HG02763 (cell line): ENCODE results near the gene ASL.
A peak's percentile ranks its signal among the peaks of the same experiment; 100 is the strongest.
"Not testable (repeated sequence)": the region's sequence is repeated elsewhere in the genome, so short reads cannot be mapped to it uniquely, and the experiment has no call there.

ENCODE experiments used
- ATAC-seq: cut with Tn5 transposase; IDR thresholded peaks from one replicate; pipeline ENCODE4 v1.9.1; 2021; ENCODE audit warnings: mild to moderate bottlenecking, moderate library complexity; ENCODE audit not compliant: unreplicated experiment

The ASL gene

DNA sequence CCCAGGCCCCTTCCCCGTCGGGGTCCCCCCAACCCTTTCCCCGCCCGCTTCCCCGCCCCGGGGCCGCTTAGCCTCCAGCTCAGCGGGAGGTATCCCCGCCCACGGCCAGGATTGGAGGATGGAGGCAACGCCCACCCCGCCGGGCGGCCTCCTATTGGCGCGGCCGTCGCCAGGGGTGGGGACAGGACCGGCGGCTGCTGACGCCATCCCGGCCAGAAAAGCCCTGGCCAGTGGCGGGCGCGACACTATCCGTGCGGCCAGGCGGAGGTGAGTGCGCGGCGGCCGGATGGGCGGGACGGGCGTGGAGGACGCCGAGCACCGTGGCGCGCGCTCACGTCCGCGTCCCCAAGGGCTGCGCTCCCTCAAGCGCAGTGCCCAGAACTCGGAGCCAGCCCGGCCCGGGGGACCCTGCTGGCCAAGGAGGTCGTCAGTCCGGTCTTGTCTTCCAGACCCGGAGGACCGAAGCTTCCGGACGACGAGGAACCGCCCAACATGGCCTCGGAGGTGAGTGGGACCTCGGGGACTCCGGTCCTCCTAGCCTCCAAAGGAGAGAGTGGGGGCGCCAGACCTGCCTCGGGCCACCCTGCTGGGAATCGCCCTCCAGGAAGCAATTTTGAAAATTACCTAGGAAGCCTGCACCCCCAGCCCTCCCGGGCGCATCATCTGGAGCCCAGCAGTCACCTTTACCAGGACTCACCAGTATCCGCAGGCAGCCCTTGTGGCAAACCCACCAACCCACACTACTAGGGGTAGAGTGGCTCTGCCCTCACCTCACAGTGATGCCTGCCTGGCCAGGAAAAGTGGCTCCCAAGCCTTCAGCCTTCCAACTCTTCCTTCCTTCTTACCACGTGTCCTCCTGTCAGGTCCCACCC, at the start of gene ASL:
TSS of gene ASL (plus strand) at position 230 of the 872 bp plus-strand sequence. CDS start at position 493, 263 bp downstream.
- ATAC-seq: peak; percentile 99

DNA sequence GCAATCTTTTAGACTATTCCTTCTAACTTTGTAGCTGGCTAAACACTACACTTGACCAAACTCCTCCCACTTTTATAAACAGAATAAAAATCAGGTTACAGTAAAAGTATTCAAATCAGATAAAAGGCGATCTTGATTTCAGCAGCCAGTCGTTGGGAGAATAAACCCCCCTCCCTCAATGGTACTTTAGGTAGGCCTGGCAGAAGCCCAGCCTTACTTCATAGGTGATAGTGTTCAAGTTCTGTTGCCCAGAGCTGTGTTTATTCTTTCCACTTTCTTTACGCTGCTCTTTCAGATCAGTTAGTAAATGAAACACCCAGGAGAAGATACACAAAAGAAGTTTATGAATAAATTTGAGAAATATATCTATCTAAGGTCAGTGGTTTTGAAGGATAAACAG, 47.3 kb upstream of the ASL start:
- not testable (repeated sequence) for ATAC-seq

DNA sequence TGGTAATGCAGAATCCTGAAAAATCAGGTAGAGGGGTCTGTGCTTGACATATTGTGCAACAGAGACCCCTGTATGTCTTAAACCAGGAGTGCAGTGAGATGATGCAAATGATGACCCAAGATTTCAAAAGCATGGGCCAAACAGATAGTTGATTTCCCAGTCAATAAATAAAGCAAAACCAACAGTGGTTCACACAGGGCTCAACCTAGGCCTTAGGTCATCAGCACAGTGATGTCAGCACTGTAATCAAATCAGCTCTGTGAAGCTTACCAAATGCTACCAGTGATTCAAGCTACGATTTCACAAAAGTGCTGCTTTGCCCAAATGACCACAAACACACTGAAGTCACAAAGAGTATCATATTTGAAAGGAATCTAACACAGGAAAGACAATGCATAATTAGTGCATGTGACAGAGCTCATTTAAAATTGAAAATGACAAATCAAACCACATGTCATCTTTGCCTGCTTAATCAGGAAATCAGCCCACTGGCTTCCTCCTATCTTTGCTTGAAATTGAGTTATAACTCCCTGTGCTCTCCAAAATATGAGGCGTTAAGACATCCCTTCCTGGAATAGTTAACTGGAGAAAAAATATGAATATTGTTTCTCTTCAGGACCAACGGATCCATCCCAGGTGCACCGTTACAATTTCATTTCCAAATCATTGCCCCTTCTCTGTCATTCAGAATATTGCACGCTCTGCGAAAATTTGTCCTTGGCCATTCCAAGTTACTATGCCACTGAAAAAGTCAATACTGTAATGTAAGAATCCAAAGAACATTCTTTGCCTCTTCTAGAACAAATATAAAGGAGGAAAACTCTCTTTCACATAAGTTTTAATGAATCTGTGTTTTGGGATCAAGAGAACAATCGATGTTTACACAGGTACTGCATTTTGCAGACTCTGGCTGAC, 41.9 kb upstream of the ASL start:
- no peak for ATAC-seq

DNA sequence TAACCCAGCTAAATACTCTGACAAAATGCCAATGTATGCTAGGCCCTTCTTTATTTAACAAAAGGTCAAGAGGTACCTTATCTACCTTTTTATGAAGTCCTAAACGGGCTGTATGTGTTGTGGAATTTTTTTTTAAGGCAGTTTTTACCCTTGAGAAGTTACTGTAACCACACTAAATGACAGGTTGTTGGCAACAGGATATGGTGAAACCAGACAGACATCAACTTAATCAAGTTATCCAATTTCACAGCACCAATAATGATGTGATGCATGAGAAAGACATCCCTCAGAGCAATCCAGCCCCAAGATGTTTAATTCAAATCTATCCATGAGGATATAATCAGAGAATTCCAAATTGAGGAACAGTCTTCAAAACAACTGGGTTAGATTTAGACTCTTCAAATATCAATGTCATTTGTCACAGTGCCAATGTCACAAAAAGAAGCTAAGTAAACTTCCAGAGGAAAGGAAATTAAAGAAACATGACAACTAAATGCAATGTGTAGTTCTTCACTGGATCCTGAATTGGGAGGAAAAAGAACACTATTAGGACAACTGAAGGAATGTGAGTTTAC, 41.1 kb upstream of the ASL start:
- ATAC-seq: not testable (repeated sequence)

DNA sequence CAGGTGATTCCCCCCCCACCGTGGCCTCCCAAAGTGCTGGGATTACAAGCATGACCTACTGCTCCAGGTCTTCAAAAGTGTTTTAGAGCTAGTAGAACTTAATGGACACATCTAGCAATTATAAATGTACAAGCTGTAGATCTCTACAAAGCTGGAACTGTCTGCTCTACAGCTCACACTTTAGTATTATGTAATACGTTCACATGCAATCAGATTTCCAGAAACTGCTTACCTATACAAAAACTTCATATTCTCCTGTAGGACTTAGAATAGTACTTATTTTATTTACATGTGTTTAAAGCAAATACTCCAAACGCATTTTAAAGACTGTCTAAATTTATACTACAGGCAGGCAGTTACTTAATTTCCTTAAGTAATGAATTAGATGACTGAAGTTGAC, 39.2 kb upstream of the ASL start:
- ATAC-seq: no peak

DNA sequence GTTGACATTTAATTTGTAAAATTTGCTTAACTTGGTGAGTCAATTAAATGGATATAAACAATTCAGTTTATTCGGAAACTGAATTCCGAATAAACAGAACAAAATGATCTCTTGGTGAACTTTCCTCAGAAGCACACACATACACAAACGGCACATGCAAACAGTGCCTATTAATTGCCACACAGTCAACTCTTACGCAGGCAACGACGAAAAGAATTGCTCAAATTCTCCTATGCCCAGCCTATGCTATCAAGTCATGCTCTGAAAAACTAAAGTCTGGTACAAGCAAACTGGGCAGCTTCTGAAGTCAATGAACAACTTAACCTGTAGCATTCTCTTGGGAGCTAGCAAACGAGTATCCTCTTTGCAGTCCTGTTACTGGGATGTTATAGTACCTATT, 38.8 kb upstream of the ASL start:
- ATAC-seq: no peak

DNA sequence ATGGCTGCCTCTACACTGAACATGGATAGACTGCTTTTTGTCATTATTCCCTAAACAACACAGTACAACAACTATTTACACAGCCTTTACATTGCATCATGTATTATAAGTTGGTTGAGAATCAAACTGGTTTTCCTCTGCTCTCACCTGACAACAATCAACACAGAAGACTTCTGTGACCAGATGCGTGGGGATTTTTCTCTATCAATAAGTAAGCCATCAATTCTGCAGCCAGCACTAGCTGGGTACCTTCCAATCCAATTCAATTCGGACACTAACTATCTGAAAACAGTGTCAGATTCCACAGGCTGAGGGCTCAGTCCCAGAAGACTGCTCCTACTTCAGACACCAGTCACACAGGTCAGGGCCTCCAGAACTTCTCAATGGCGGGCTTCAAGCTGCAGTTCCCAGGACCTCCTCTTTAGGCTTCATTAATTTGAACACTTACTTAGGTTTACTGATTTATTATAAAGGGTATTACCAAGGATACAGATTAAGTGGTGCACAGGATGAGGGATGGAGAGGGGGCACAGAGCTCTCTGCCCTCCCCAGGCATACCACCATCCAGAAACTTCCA, 36.4 kb upstream of the ASL start:
- ATAC-seq: no peak

DNA sequence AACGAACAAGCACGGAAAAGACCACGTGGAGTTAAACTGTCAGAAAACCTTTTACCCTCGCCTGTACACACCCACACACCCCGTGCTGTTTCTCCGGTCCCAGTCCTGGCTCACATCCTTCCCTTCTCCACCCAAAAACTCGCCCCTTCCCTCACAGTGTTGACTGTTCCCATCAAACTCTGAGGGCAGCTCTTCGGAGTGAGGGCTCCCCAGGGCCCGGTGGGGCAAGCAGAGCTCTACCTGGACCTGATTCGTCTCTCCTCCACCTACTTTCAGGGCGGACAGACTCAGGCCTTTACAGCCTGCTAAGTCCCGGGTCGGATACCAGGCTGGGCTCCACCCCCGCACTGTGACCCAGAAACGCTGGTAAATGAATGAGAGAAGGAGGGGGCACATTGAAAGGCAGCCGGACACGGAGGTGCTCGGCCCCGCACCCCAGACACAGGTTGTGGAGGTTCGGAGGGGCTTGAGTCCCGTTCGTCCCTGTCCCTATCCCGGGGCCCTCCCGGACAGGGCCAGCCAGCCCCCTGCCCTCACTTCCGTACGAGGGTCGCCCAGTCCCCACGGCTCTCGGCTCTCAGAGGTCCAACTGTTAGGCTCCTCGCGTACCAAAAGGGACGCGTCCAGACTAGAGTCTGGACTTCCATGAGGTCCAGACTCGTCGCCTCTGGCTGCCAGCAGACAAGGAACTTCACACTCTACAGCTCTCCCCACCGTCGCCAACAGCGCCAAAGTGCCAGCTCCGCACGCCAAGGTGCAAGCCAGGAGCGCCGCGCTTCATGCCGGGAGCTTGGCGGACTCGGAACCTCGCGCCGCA, 31.7 kb upstream of the ASL start:
- ATAC-seq: no peak

DNA sequence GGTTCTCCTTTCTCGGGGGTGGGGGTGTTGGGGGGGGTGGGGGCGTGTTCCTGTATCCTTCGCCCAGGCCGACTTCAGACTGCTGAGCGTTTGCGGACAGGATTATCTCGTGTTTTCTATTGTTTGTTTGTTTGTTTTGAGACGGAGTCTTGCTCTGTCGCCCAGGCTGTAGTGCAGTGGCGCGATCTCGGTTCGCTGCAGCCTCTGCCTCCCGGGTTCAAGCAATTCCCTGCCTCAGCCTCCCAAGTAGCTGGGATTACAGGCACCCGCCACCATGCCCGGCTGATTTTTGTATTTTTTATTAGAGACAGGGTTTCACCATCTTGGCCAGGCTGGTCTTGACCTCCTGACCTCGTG, 31.1 kb upstream of the ASL start:
- not testable (repeated sequence) for ATAC-seq

DNA sequence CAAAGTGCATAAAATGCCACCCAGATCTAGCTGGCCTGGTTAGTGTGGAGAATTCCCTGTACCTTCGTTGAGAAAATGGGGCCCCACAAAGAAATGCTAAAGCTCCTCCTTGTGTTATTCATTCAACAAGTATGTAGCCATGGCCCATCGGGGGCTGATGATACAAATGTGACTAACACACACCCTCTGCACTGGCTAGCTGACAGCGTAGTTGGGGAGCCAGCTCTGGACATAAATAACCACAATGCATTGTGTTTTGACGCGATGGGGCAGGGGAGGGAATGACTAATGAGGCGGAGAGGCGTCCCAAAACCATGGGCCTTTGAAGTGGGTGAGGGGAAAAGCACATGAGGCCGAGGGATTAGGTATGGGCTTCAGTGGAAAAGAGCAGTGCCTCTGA, 28.2 kb upstream of the ASL start:
- ATAC-seq: no peak

DNA sequence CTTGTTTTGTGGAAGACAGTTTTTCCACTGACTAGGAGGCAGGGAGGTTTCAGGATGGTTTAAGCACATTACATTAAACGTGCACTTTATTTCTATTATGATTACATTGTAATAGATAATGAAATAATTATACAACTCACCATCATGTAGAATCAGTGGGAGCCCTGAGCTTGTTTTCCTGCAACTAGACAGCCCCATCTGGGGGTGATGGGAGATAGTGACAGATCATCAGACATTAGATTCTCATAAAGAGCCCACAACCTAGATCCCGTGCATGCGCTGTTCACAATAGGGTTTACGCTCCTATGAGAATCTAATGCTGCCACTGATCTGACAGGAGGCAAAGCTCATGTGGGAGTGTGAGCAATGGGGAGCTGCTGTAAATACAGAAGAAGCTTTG, 25.7 kb upstream of the ASL start:
- ATAC-seq: not testable (repeated sequence)

DNA sequence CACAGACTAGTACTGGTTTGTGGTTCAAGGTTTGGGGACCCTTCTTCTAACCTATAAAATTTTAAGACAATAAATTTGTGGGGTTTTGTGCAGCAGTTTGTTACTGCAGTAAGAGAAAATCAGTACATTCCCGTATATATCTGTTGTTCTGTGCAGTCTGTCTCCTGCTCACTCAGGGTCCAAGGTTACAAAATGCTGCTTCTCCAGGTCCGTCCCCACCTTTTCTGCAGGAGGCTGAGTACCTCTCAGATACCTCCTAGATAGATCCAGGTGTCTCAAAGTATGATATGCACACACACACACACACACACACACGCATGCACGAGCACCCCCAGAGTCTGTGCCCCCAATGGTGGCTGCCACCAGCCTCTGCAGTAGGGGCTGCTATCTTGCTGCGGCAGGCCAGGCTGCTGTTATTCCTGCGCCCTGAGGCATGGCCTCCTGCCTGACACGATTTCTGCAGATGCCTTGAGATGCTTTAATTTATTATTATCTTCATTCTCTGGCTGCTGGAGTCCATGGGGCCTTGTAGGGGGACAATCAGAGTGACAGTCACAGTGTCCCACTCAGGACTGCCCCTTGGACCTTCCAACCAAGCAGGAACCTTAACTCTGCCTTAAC, 25.2 kb upstream of the ASL start:
- ATAC-seq: no peak

DNA sequence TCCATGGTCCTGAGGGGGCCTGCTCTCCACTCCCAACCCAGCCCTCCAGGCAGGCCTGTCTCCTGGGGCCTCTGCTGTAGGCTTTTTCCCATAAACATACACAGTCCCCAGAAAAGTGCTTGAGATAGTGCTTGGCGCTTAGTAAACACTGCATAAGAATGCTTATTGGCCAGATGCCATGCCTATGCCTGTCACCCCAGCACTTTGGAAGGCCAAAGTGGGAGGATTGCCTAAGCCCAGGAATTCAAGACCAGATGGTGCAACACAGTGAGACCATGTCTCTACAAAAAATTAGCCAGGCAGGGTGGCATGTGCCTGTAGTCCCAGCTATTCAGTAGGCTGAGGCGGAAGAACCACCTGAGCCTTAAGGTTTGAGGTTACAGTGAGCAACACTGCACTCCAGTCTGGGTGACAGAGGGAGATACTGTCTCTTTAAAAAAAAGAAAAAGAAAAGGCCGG, 24.6 kb upstream of the ASL start:
- no peak for ATAC-seq

DNA sequence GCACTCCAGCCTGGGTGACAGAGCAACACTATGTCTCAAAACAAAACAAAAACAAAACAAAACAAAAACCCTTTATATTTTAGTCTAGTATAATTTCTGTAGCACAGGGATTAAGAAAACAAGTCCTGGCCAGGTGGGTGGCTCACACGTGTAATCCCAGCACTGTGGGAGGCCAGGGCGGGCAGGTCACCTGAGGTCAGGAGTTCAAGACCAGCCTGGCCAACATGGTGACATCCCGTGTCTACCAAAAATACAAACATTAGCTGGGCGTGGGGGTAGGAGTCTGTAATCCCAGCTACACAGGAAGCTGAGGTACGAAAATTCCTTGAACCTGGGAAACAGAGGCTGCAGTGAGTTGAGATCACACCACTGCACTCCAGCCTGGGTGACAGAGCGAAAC, 23.2 kb upstream of the ASL start:
- no peak for ATAC-seq

DNA sequence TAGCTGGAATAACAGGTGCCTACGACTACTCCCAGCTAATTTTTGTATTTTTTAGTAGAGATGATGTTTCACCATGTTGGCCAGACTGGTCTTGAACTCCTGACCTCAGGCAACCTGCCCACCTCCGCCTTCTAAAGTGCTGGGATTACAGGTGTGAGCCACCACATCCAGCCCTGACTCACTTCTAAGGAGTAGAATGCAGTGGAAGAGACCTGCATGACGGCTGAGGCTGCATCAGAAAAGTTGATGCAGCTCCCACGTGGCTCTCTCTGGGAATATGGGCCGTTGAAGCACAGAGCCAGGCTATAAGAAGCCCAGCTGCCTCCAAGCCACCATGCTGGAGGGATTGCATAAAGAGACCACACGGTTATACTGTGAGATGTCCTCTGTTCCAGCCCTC, 21.6 kb upstream of the ASL start:
- ATAC-seq: no peak

DNA sequence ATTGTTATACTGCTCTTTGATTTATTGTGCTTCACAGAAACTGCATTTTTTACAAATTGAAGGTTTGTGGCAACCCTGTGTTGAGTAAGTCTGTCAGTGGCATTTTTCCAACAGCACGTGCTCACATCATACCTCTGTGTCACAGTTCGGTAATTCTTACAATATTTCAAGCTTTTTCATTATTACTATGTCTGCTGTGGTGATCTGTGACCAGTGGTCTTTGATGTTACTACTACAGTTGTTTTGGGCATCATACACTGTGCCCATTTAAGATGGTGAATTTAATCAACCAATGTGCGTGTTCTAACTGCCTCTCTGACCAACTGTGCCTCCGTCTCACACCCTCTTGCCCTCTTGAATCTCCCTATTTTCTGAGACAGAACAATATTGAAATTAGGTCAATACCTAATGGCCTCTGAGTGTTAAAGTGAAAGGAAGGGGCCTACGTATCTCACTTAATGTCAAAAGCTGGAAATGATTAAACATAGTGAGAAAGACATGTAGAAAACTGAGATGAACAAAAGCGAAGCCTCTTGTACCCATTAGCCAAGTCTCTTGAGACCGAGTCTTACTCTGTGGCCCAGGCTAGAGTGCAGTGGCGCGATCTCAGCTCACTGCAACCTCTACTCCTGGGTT, 20.2 kb upstream of the ASL start:
- peak; percentile 70 for ATAC-seq

DNA sequence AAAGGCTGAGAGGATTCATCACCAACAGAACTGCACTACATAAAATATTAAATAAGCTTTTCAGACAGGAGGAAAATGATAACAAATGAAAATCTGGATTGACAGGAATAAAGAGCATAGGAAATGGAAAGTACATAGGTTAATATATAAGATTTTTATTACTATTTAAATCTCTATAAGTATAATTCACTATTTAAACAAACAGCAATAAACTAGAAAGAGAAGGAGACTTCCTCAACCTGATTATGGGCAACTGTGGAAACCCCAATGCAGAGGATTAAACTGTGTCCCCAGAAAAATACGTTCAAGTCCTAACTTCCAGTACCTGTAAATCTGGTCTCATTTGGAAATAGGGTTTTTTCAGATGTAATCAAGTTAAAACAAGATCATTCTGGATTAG, 14.8 kb upstream of the ASL start:
- no peak for ATAC-seq

DNA sequence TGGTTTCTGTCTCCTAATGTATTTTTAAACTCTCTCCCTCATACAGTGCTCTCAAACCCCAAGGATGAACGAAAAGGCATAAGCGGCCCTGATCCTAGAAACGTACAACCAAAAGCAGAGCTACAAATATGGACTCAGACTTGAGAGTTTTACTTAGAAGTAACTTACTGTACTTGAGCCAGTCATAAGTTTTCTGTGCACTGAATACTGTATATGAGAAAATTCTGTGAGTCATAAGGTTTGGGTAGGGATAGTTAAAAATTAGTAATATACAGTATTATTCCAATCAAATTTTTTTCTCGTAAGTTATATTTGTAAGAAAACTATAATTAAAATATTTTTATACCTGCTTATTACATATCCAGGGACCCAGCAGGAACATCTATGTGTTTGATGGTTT, 5.9 kb upstream of the ASL start:
- no peak for ATAC-seq

DNA sequence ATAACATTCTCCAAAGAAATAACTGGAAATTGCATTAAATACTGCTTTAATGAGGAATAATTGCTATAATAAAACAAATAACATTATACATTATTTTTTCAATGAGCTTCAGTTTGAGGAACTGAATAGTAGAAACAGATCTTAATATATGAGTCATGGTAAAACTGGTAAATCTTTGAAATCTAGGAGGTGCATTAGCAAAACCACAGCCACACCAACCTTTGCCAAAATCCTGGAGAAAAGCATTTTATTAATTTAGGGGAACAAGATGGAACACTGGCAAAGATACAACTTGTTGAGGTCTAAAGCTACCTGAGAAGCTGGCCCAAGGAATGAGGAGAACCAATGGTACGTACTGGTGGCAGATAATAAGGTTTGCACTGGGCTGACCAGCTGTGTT, 5.4 kb upstream of the ASL start:
- no peak for ATAC-seq
